ENCODE data around the gene ECE1.

DNA sequence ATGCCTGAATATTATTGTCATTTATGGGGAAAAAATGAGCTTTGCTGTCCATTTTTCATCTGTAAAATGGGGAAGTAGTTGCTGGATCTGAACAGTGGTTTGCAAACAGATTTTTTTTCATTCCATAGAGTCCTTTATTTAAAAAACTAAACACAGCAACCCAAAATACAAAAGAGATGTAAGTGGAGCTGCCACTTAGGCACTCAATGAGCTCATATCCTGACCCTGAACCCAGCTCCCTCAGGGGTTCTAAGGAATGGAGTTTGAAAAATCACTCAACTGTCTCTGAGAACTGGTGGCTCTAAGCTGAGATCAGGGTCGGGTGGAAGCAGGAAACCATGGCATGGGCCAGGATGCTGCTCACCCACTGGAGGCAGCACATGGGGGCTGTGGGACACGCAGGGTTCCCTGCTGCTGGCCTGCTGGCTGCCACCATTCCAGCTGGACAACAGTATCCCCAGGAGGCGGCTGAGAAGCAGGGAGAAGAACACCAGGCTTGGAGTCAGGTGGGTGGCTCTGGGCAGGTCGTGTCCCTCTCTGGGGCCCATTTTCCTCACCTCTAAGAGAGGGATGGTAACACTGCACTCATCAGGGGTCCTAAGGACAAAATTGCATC, 9.6 kb upstream of the ECE1 start:
- TF ChIP-seq, protein P1, sequence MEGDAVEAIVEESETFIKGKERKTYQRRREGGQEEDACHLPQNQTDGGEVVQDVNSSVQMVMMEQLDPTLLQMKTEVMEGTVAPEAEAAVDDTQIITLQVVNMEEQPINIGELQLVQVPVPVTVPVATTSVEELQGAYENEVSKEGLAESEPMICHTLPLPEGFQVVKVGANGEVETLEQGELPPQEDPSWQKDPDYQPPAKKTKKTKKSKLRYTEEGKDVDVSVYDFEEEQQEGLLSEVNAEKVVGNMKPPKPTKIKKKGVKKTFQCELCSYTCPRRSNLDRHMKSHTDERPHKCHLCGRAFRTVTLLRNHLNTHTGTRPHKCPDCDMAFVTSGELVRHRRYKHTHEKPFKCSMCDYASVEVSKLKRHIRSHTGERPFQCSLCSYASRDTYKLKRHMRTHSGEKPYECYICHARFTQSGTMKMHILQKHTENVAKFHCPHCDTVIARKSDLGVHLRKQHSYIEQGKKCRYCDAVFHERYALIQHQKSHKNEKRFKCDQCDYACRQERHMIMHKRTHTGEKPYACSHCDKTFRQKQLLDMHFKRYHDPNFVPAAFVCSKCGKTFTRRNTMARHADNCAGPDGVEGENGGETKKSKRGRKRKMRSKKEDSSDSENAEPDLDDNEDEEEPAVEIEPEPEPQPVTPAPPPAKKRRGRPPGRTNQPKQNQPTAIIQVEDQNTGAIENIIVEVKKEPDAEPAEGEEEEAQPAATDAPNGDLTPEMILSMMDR (IDR thresholded peaks at IDR 0.05; ENCODE audit: borderline replicate concordance, extremely low read depth, low read length, poor library complexity, severe bottlenecking) = no peak
- TF ChIP-seq EZH2 (IDR thresholded peaks at IDR 0.05; ENCODE audit: borderline replicate concordance, low read depth, low read length, severe bottlenecking) = no peak

Data from DND-41 (cell line).